Pancreas (tissue), 10 donors: Measurements from ENCODE around the gene COA1. TPM values are rescaled to one million over a fixed set of nuclear protein-coding genes. Genes with fewer than 3 reads are reported as not detected.
"Not testable (repeated sequence)": the region's sequence is repeated elsewhere in the genome, so short reads cannot be mapped to it uniquely, and the experiment has no call there.

ENCODE experiments used
- ATAC-seq, 4 donors: fragments of 200-7000 bp; cut with Tn5 transposase; one replicate each; pipeline versions ENCODE4 v1.8.0 to v1.9.1; 2020; ENCODE audit warnings: mild to moderate bottlenecking in 4 of 4, moderate library complexity in 4 of 4
- DNase-seq, 6 donors: peaks; one replicate each; pipeline ENCODE4 v3.0.0-alpha.2; 2020
- FAIRE-seq: peaks from 2 replicates; lab custom pipeline; 2012; peaks lifted over from hg19 to GRCh38; lab: Jason Lieb, UNC
- H3K27ac ChIP-seq, 4 donors: fragments of 200-600 bp; sonication (generic); 1 replicate in 3 of 4; 2 replicates in 1 of 4; pipeline versions ENCODE4 v1.5.0 to v1.8.0; 2020
- H3K27me3 ChIP-seq, 4 donors: fragments of 200-600 bp; one replicate each; pipeline ENCODE4 v1.8.0; 2021
- H3K36me3 ChIP-seq, 3 donors: fragments of 200-600 bp; sonication (generic) in 1 of 3; one replicate each; pipeline versions ENCODE4 v1.5.0 to v1.8.0; 2020 to 2021
- H3K4me1 ChIP-seq, 3 donors: fragments of 200-600 bp; one replicate each; pipeline ENCODE4 v1.8.0; 2021
- H3K4me3 ChIP-seq, 4 donors: fragments of 200-600 bp; sonication (generic) in 2 of 4; one replicate each; pipeline versions ENCODE4 v1.5.0 to v1.8.0; 2020 to 2021
- H3K9me3 ChIP-seq, 4 donors: fragments of 200-600 bp; one replicate each; pipeline ENCODE4 v1.8.0; 2021
- CTCF ChIP-seq, 4 donors: fragments of 200-600 bp; sonication (generic) in 3 of 4; IDR thresholded peaks; one replicate each; pipeline versions ENCODE4 v1.5.0 to v1.8.0; 2021; ENCODE audit warnings: antibody characterized with exemption in 4 of 4
- WGBS, 2 donors: extraction: QIAGEN DNeasy Blood & Tissue Kit; methylation state at CpG; one replicate each; pipeline ENCODE4 v1.1.7; 2013; 5-methylcytosine and 5-hydroxymethylcytosine counted together
- intact Hi-C, 3 donors: fragments of 100-400 bp; cut with DNase I; formaldehyde crosslinking; loops; one replicate each; pipeline versions ENCODE4 v1.11.1 to v1.14.2; 2022
- polyA plus RNA-seq, 2 donors: library from polyadenylated mRNA; stranded (reverse); fragments of 200-250 nt; gene quantifications; one replicate each; pipeline ENCODE4 v1.2.3, GENCODE V29; 2013
- total RNA-seq, 6 donors: library from RNA; stranded (reverse); fragmentation: NEBNext Ultra II Directional in 4 of 6; extraction: Animal tissue kit (Norgen Biotek cat#: 25700) in 4 of 6; gene quantifications; one replicate each; pipeline versions ENCODE4 v1.2.1 to v1.2.4, GENCODE V29; 2021 to 2023
- donor health status: healthy with polysubstance abuse.
- donor health status: DM: no; HTN: no; CAD: no; lungs with moderate emphysema.
- donor health status: DM: no; HTN: no; CAD: no.
- donor health status: control.
- donor health status: control.
- donor health status: Bipolar disorder and iron deficiency.
- donor health status: DM: yes; HTN: yes; CAD: no.
- donor health status: DM: no; HTN: no; CAD: no.
- donor health status: DM: no; HTN: no; CAD: no.
- donor health status: DM: yes; HTN: yes; CAD: no.

The COA1 gene
- total and polyA plus RNA-seq, 8 donors, result 24.6 to 34.4 (median 27.1) TPM

- no peak for TF ChIP-seq CTCF (IDR thresholded peaks at IDR 0.05)
These were observed 96.6 kb downstream of the COA1 start for GRCh38 chr7:43632746-43633145.

GRCh38 chr7:43631559-43631958 is 97.8 kb downstream of the COA1 start:
- Histone ChIP-seq H3K4me3 (no peak overlapping the region), H3K4me1 (peaks cover 0 to 6% (median 0%) of the 10 kb centered on the region in 3 donors), H3K36me3 (peaks cover 0 to 13% (median 6%) of the 10 kb centered on the region in 3 donors), H3K9me3 (no peaks in the 10 kb centered on the region), H3K27ac (no peak overlapping the region), H3K27me3 (no peaks in the 10 kb centered on the region)
- DNase-seq, result no peak
- intact Hi-C loops, result no loop called here
- FAIRE-seq, result no peak
- no peak for TF ChIP-seq CTCF (IDR thresholded peaks at IDR 0.05)
- no peak for ATAC-seq
- 96 to 97% methylated on average over 2 of the region's 2 CpGs for WGBS, 2 donors

More at GRCh38 chr7:43632746-43633145, 96.6 kb downstream of the COA1 start:
- H3K9me3 ChIP-seq, result no peaks in the 10 kb centered on the region
- peaks cover 0 to 2% (median 0%) of the 10 kb centered on the region in 3 donors for H3K4me1 ChIP-seq
- no peak for DNase-seq
- ATAC-seq, result no peak
- peaks cover 0 to 17% (median 6%) of the 10 kb centered on the region in 3 donors for H3K36me3 ChIP-seq
- H3K27ac ChIP-seq, result no peak overlapping the region
- H3K4me3 ChIP-seq, result no peak overlapping the region
- FAIRE-seq, result no peak
- WGBS, 2 donors, result 89 to 90% methylated on average over 4 of the region's 4 CpGs
- intact Hi-C loops, result no loop called here
- no peaks in the 10 kb centered on the region for H3K27me3 ChIP-seq

- Histone ChIP-seq H3K4me3 (no peak overlapping the region), H3K36me3 (peaks cover 0 to 8% (median 6%) of the 10 kb centered on the region in 3 donors), H3K4me1 (peaks cover 0 to 5% (median 0%) of the 10 kb centered on the region in 3 donors), H3K9me3 (no peaks in the 10 kb centered on the region), H3K27me3 (no peaks in the 10 kb centered on the region), H3K27ac (no peak overlapping the region)
- TF ChIP-seq CTCF (IDR thresholded peaks at IDR 0.05), result no peak
- ATAC-seq, result no peak
- FAIRE-seq, result no peak
- 94 to 98% methylated on average over 3 of the region's 3 CpGs for WGBS, 2 donors
- no peak for DNase-seq
- intact Hi-C loops, result no loop called here
These were observed 98.8 kb downstream of the COA1 start for GRCh38 chr7:43630482-43630881.

- Histone ChIP-seq H3K4me3 (no peak overlapping the region), H3K9me3 (no peaks in the 10 kb centered on the region), H3K27ac (no peak overlapping the region), H3K4me1 (peaks cover 0 to 5% (median 4%) of the 10 kb centered on the region in 3 donors), H3K27me3 (no peaks in the 10 kb centered on the region), H3K36me3 (peaks cover 0 to 14% (median 6%) of the 10 kb centered on the region in 3 donors)
- WGBS, 2 donors, result 79 to 80% methylated on average over 6 of the region's 6 CpGs
- TF ChIP-seq CTCF (IDR thresholded peaks at IDR 0.05), result no peak
- intact Hi-C loops, result no loop called here
- DNase-seq, result no peak
- no peak for FAIRE-seq
- peak in 1 of 4 donors; percentile 26 for ATAC-seq
These were observed 99.5 kb downstream of the COA1 start for GRCh38 chr7:43629857-43630256.

GRCh38 chr7:43628431-43628830 is 100.9 kb downstream of the COA1 start:
- ATAC-seq (no peak), DNase-seq (no peak), FAIRE-seq (no peak)
- Histone ChIP-seq H3K9me3 (no peaks in the 10 kb centered on the region), H3K36me3 (peaks cover 0 to 24% (median 4%) of the 10 kb centered on the region in 3 donors), H3K4me1 (peaks cover 0 to 7% (median 5%) of the 10 kb centered on the region in 3 donors), H3K27ac (no peak overlapping the region), H3K27me3 (no peaks in the 10 kb centered on the region), H3K4me3 (no peak overlapping the region)
- whole genome bisulfite sequencing, 2 donors, result 96% methylated on average over 2 of the region's 2 CpGs
- TF ChIP-seq CTCF (IDR thresholded peaks at IDR 0.05), result no peak
- intact Hi-C loops, result no loop called here

- DNase-seq, H3K27ac ChIP-seq, H3K27me3 ChIP-seq, intact Hi-C loops, ATAC-seq, H3K4me3 ChIP-seq, FAIRE-seq, H3K9me3 ChIP-seq, H3K4me1 ChIP-seq: not testable (repeated sequence)
- peaks cover 0 to 24% (median 4%) of the 10 kb centered on the region in 3 donors for H3K36me3 ChIP-seq
- WGBS, 2 donors, result 96% methylated on average over 3 of the region's 3 CpGs
These were observed 101.5 kb downstream of the COA1 start for GRCh38 chr7:43627798-43628197.
